GM20000 (cell line): ENCODE data around the gene MRPL44.

Source experiments
- DNase-seq: peaks from one replicate; pipeline ENCODE4 v3.0.0; 2012; ENCODE audit warnings: low spot score
- TF ChIP-seq, protein P1 (sequence below): IDR thresholded peaks from 2 replicates; pipeline ENCODE4 v1.5.1; 2012; ENCODE audit warnings: mild to moderate bottlenecking, control low read depth; ENCODE audit errors: extremely low read depth, missing control alignments

The MRPL44 gene

DNA sequence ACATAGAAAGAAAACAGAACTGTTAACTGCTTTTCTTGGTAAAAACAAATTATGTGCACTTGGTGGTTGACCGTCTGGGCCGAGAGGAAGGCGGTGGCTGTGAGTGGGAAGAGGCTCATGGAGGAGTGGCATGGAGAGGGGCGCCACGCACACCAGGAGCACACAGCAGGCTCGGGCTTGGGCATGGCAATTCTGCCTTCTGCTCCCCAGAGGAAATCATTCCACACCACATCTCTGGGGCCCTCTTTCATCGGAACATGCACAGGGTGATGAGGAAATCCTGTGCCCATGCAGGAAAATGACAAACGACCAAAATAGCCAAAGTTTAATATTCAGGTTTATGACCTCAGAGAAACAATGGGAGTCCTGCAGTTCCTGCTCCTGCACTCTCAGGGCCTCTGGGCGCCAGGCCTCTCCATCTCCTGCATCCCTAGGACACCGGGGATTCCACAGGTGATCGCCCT lies 38.6 kb upstream of the MRPL44 start:
- DNase-seq, result no peak
- TF ChIP-seq, protein P1, sequence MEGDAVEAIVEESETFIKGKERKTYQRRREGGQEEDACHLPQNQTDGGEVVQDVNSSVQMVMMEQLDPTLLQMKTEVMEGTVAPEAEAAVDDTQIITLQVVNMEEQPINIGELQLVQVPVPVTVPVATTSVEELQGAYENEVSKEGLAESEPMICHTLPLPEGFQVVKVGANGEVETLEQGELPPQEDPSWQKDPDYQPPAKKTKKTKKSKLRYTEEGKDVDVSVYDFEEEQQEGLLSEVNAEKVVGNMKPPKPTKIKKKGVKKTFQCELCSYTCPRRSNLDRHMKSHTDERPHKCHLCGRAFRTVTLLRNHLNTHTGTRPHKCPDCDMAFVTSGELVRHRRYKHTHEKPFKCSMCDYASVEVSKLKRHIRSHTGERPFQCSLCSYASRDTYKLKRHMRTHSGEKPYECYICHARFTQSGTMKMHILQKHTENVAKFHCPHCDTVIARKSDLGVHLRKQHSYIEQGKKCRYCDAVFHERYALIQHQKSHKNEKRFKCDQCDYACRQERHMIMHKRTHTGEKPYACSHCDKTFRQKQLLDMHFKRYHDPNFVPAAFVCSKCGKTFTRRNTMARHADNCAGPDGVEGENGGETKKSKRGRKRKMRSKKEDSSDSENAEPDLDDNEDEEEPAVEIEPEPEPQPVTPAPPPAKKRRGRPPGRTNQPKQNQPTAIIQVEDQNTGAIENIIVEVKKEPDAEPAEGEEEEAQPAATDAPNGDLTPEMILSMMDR, result no peak

DNA sequence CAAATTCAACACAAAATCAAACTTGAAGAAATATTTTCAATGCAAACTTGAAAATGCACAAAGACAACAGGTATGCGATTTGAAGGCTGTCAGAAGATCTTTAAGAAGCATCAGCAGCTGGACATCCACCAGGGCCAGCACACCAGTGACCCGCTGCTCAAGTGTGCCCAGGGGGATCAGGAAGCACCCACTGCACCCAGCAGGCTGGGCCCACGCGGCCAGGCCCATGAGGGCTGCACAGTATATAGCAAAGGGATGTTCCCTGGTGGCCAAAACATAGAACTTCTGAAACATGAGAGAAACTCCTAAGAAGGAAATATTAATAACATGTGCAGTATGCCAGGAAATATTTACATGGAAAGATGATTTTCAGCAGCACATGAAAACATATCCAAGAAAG lies 37.2 kb upstream of the MRPL44 start:
- TF ChIP-seq, protein P1, result no peak

DNA sequence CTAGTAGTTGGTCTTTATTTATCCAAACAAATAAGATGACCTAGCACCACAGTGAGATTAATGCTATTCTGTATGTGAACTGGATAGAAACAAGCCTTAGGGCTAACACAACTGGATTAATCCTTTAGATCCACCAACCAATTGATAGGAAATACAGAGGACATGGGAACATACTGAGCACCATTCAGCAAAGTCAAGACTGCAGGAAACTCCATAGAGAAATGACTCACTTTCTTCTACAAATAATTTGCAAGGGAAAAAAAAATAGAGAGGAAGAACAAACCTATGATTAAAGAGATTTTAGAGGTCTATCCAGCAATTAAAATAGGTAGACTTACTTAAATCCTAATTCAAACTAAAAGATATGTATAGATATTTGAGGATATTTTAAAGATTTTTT lies 36.1 kb upstream of the MRPL44 start:
- TF ChIP-seq, protein P1, result no peak
- no peak for DNase-seq

More for the DNA sequence above, 37.2 kb upstream of the MRPL44 start:
- no peak for DNase-seq

DNA sequence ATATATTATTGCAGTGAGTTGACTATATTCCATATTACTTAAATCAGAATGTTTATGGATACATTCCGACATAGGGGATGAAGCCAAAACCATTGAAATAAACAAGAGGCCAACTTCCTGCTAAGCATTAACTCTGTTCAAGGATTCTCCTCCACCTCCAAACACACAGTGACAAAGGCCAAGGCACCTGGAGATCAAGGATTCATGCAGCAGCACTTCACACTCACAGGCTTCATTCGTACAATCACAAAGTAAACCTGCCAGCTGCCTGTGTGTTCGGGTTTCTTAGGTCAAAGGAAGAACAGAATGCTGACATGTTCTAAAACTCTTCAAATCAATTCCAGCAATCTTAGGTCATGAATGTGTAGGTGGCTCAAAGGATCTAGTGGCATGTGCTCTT lies 35.0 kb upstream of the MRPL44 start:
- TF ChIP-seq, protein P1, result no peak
- no peak for DNase-seq

DNA sequence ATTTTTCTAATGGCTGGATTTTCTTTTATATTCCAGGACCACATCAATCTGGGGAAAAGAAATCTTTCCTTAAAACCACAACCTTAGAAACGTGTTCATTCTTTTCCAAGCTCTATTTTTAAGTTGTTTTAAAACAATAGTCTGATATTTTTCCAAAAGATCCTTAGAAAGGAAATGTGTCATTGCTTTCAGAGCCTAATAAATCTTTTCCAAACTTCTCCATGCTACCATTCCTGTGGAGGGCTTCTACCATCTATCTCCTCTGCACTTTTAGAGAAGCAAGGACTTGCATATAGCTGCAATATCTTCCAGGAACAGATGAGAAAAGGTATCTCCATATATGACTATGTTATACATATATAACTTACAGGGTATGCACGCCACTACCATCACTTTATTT lies 33.3 kb upstream of the MRPL44 start:
- no peak for DNase-seq
- TF ChIP-seq, protein P1, result no peak

DNA sequence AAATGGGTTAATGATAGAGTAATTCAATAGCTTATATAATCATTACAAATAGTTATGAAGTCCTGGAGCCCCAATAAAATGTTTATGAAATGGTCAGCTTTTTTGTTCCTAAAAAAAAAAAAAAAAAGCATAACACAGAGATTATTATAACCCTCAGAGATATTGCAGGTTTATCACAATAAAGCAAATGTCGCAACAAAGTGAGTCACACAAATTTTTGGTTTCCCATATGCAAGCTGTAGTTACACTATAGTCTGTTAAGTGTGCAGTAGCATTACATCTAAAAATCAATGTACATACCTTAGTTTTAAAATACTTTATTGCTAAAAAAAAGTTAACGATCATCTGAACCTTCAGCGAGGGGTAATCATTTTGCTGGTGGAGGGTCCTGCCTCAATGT lies 32.2 kb upstream of the MRPL44 start:
- TF ChIP-seq, protein P1, result no peak
- no peak for DNase-seq

DNA sequence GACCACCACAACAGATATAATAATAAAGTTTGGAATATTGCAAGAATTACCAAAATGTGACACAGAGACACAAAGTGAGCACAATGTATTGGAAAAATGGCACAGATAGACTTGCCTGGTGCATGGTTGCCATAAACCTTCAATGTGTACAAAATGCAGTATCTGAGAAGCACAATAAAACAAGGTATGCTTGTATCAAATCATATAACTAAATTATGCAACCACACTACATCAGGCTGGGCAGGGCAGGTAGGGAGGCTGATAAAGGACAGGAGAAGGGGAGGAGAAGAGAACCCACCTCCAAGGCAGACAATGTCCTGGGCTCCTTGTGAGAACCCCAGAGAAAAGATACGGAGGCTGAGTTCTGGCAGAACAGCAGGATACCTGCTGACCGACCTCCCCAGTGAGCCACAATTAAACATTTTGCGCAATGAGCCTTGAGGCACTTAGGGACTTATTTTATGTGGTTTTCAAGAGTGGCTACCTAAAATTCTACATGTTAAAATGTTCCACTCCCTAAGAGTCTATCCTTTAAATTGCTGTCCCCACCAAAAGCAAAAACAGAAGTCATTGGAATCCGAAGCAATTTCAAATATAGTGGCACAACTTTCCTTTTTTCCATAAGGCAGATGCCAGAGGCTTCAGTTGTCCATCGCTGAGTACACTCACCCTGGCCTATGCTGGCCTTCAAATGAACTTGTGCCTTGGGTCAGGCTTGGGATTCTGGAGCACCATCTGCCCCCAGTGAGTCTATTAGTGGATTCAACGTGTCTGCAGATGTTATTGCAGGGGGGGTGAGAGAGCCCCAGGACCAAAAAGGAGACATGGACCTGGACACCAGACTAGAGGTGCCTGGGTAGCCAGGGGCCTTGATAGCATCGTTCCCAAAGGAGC lies 28.9 kb upstream of the MRPL44 start:
- TF ChIP-seq, protein P1, result no peak
- DNase-seq, result no peak
